K562 (cell line): Measurements from ENCODE around the gene KLHL8.

ENCODE experiments used
- CBX5 ChIP-seq: IDR thresholded peaks from 2 replicates; pipeline ENCODE4 v1.6.1; 2014; ENCODE audit warnings: low read depth, borderline replicate concordance
- CEBPG ChIP-seq, 3 experiments: fragments of 200-800 bp in 1 of 3; sonication (Bioruptor generic) in 1 of 3; sonication (generic) in 1 of 3; formaldehyde crosslinking in 1 of 3; IDR thresholded peaks in 2 of 3; conservative IDR thresholded peaks in 1 of 3; 2 replicates each; pipeline versions ENCODE4 v1.6.1 to v1.8.0; 2016 to 2022; ENCODE audit warnings: missing compliant biosample characterization in 2 of 3, missing genetic modification characterization in 2 of 3, mild to moderate bottlenecking in 1 of 3, missing genetic modification reagents in 1 of 3
- CTCF ChIP-seq, 3 experiments: IDR thresholded peaks in 2 of 3; conservative IDR thresholded peaks in 1 of 3; 2 replicates each; pipeline ENCODE4 v1.5.1; 2011 to 2012; ENCODE audit warnings: low read length in 3 of 3, mild to moderate bottlenecking in 3 of 3, control low read depth in 2 of 3, improper control_type of control experiment in 1 of 3, inconsistent platforms in 1 of 3, low read depth in 1 of 3, mixed read lengths in 1 of 3, moderate library complexity in 1 of 3; ENCODE audit not compliant: insufficient read depth in 2 of 3
- JUND ChIP-seq, 2 experiments: IDR thresholded peaks; 2 replicates in 1 of 2; 3 replicates in 1 of 2; pipeline ENCODE4 v1.6.1; 2011; ENCODE audit warnings: borderline replicate concordance in 2 of 2, low read depth in 2 of 2, low read length in 2 of 2, improper control_type of control experiment in 1 of 2, missing biosample characterization in 1 of 2, missing genetic modification characterization in 1 of 2, missing genetic modification reagents in 1 of 2
- NFATC3 ChIP-seq: fragments of 450-650 bp; IDR thresholded peaks from 2 replicates; pipeline ENCODE4 v1.6.1; 2017; ENCODE audit warnings: mild to moderate bottlenecking
- ZNF408 ChIP-seq: fragments of 250-450 bp; sonication (Bioruptor Pico); IDR thresholded peaks from 2 replicates; pipeline ENCODE4 v1.4.0; 2020; ENCODE audit warnings: low read depth, mild to moderate bottlenecking, moderate library complexity
- ZNF41 ChIP-seq: fragments of 250-450 bp; sonication (Bioruptor Pico); conservative IDR thresholded peaks from 2 replicates; pipeline ENCODE4 v1.4.0; 2020; ENCODE audit warnings: mild to moderate bottlenecking

GRCh38 chr4:87257523-87257922 lies 37.1 kb upstream of the KLHL8 start:
- no peak for TF ChIP-seq ZNF408 (CRISPR knock-in tag)
- TF ChIP-seq CBX5 = no peak
- TF ChIP-seq CEBPG (CRISPR knock-in tag; IDR thresholded peaks at IDR 0.05) = no peak
- TF ChIP-seq CEBPG (tag; conservative IDR thresholded peaks at IDR 0.05 in 1 of 2, IDR thresholded peaks at IDR 0.05 in 1 of 2) = no peak
- TF ChIP-seq JUND (IDR thresholded peaks at IDR 0.05; ENCODE audit: borderline replicate concordance, low read depth, low read length) = no peak
- no peak for TF ChIP-seq JUND (tag; IDR thresholded peaks at IDR 0.05; ENCODE audit: borderline replicate concordance, low read depth, low read length)
- TF ChIP-seq CTCF (IDR thresholded peaks at IDR 0.05 in 2 of 3, conservative IDR thresholded peaks at IDR 0.05 in 1 of 3; ENCODE audit: insufficient read depth in 2 of 3, low read depth in 1 of 3, low read length in 3 of 3) = no peak
- TF ChIP-seq ZNF41 = no peak
- TF ChIP-seq NFATC3 = no peak
